ENCODE data around the gene KLF5.

DNA sequence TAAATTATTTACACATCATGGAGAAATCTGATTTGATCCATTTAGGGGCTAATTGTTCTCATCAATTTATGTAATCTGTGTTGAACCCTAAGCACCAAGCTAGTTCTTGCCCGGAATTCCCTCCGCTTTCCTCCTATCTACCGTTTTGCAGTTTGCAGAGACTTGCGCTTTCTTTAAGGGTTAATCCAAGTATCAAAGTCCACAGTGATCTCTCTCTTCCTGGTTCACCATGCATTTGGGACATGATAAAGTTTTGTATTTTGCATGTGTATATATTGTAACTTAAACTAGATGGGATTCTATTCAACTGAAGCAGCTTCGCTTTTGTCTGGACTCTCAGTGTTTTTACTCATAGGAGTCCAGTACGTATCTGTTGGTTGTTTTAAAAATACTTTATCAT lies 13.8 kb upstream of the KLF5 start:
- TF ChIP-seq, protein P1, sequence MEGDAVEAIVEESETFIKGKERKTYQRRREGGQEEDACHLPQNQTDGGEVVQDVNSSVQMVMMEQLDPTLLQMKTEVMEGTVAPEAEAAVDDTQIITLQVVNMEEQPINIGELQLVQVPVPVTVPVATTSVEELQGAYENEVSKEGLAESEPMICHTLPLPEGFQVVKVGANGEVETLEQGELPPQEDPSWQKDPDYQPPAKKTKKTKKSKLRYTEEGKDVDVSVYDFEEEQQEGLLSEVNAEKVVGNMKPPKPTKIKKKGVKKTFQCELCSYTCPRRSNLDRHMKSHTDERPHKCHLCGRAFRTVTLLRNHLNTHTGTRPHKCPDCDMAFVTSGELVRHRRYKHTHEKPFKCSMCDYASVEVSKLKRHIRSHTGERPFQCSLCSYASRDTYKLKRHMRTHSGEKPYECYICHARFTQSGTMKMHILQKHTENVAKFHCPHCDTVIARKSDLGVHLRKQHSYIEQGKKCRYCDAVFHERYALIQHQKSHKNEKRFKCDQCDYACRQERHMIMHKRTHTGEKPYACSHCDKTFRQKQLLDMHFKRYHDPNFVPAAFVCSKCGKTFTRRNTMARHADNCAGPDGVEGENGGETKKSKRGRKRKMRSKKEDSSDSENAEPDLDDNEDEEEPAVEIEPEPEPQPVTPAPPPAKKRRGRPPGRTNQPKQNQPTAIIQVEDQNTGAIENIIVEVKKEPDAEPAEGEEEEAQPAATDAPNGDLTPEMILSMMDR (conservative IDR thresholded peaks at IDR 0.05 in 1 of 2, IDR thresholded peaks at IDR 0.05 in 1 of 2; ENCODE audit: low read depth in 1 of 2, low read length in 2 of 2), result no peak
- TF ChIP-seq EZH2 (IDR thresholded peaks at IDR 0.05; ENCODE audit: low read length, missing control alignments), result no peak
